Gastroesophageal sphincter (tissue), 3 donors: Measurements from ENCODE around the gene KPNA6.

Experiments
- CTCF ChIP-seq, 4 experiments: fragments of 200-600 bp in 2 of 4; fragments of 450-650 bp in 2 of 4; sonication (generic) in 1 of 4; IDR thresholded peaks; one replicate each; pipeline ENCODE4 v1.5.1; 2017 to 2019; ENCODE audit warnings: antibody characterized with exemption in 4 of 4, mild to moderate bottlenecking in 2 of 4, moderate library complexity in 2 of 4
- EP300 ChIP-seq: sonication (generic); formaldehyde crosslinking; IDR thresholded peaks from one replicate; pipeline ENCODE4 v1.6.1; 2017; ENCODE audit warnings: antibody characterized with exemption, mild to moderate bottlenecking
- POLR2A ChIP-seq, 2 donors: fragments of 450-650 bp; IDR thresholded peaks; one replicate each; pipeline ENCODE4 v1.6.1; 2017; ENCODE audit warnings: antibody characterized with exemption in 2 of 2, mild to moderate bottlenecking in 2 of 2, moderate library complexity in 1 of 2

GRCh38 chr1:32197074-32197473, 89.2 kb downstream of the KPNA6 start:
- TF ChIP-seq CTCF (IDR thresholded peaks at IDR 0.05) (no peak), EP300 (no peak), POLR2A (IDR thresholded peaks at IDR 0.05) (no peak)
